Body of pancreas (tissue), 4 donors: Measurements from ENCODE around the gene DSCAM.

ENCODE experiments used
- CTCF ChIP-seq, 7 experiments: fragments of 450-650 bp in 4 of 7; fragments of 200-600 bp in 3 of 7; sonication (generic) in 3 of 7; IDR thresholded peaks; one replicate each; pipeline ENCODE4 v1.5.1; 2016 to 2019; ENCODE audit warnings: antibody characterized with exemption in 7 of 7
- POLR2A ChIP-seq, 3 donors: fragments of 450-650 bp; IDR thresholded peaks; one replicate each; pipeline ENCODE4 v1.6.1; 2016; ENCODE audit warnings: antibody characterized with exemption in 3 of 3, mild to moderate bottlenecking in 2 of 3

- TF ChIP-seq CTCF (IDR thresholded peaks at IDR 0.05) (no peak), POLR2A (IDR thresholded peaks at IDR 0.05) (no peak)
Measured at GRCh38 chr21:40294345-40294744, 552.6 kb downstream of the DSCAM start.
